Measurements from ENCODE around the gene CTU1. TPM values are rescaled to one million over a fixed set of nuclear protein-coding genes. Genes with fewer than 3 reads are reported as not detected.
A peak's percentile ranks its signal among the peaks of the same experiment; 100 is the strongest.

The CTU1 gene
- total RNA-seq, 2 donors from 2014 or later: 18.7 to 21.4 TPM

- TF ChIP-seq, protein P1, sequence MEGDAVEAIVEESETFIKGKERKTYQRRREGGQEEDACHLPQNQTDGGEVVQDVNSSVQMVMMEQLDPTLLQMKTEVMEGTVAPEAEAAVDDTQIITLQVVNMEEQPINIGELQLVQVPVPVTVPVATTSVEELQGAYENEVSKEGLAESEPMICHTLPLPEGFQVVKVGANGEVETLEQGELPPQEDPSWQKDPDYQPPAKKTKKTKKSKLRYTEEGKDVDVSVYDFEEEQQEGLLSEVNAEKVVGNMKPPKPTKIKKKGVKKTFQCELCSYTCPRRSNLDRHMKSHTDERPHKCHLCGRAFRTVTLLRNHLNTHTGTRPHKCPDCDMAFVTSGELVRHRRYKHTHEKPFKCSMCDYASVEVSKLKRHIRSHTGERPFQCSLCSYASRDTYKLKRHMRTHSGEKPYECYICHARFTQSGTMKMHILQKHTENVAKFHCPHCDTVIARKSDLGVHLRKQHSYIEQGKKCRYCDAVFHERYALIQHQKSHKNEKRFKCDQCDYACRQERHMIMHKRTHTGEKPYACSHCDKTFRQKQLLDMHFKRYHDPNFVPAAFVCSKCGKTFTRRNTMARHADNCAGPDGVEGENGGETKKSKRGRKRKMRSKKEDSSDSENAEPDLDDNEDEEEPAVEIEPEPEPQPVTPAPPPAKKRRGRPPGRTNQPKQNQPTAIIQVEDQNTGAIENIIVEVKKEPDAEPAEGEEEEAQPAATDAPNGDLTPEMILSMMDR (IDR thresholded peaks at IDR 0.05): peak in 2 of 4 experiments; percentile 43
- no peak for TF ChIP-seq POLR2A (IDR thresholded peaks at IDR 0.05)
- Histone ChIP-seq H3K4me1 (replicated peaks) (peaks cover 7% of the 10 kb centered on the region), H3K27ac (no peak overlapping the region), H3K27me3 (replicated peaks; ENCODE audit: insufficient read depth) (no peaks in the 10 kb centered on the region), H3K9me3 (no peaks in the 10 kb centered on the region), H3K36me3 (no peaks in the 10 kb centered on the region), H3K4me3 (no peak overlapping the region)
- intact Hi-C loops (cut with DNase I): no loop called here
- DNase-seq (ENCODE audit: low spot score): no peak
- WGBS: 82% methylated on average over 6 of the region's 6 CpGs
Measured at GRCh38 chr19:51096473-51097165, 11.6 kb downstream of the CTU1 start.

- no peak overlapping the region for H3K27ac ChIP-seq
- H3K27me3 ChIP-seq (replicated peaks; ENCODE audit: insufficient read depth): no peaks in the 10 kb centered on the region
- intact Hi-C loops (cut with DNase I): no loop called here
- H3K36me3 ChIP-seq: no peaks in the 10 kb centered on the region
- TF ChIP-seq POLR2AphosphoS5 (IDR thresholded peaks at IDR 0.05): no peak
- TF ChIP-seq, protein P1 (IDR thresholded peaks at IDR 0.05): peak; percentile 63 to 85 (median 80)
- H3K4me1 ChIP-seq (replicated peaks): peaks cover 7% of the 10 kb centered on the region
- DNase-seq (ENCODE audit: low spot score): no peak
- no peaks in the 10 kb centered on the region for H3K9me3 ChIP-seq
- 24% methylated on average over 15 of the region's 15 CpGs for WGBS
- H3K4me3 ChIP-seq: no peak overlapping the region
Measured at GRCh38 chr19:51094696-51095279, 13.4 kb downstream of the CTU1 start.

- Histone ChIP-seq H3K36me3 (no peaks in the 10 kb centered on the region), H3K27ac (peak overlapping the region; percentile 62 to 64), H3K4me3 (no peak overlapping the region), H3K4me1 (replicated peaks) (peaks cover 7% of the 10 kb centered on the region), H3K9me3 (no peaks in the 10 kb centered on the region), H3K27me3 (replicated peaks; ENCODE audit: insufficient read depth) (no peaks in the 10 kb centered on the region)
- DNase-seq (ENCODE audit: low spot score): no peak
- 65% methylated on average over 22 of the region's 22 CpGs for WGBS
- intact Hi-C loops (cut with DNase I): no loop called here
- TF ChIP-seq POLR2A (IDR thresholded peaks at IDR 0.05): no peak
- TF ChIP-seq POLR2AphosphoS5 (IDR thresholded peaks at IDR 0.05): no peak
- TF ChIP-seq, protein P1 (IDR thresholded peaks at IDR 0.05): no peak
Measured at GRCh38 chr19:51093510-51094345, 14.5 kb downstream of the CTU1 start.

DNA sequence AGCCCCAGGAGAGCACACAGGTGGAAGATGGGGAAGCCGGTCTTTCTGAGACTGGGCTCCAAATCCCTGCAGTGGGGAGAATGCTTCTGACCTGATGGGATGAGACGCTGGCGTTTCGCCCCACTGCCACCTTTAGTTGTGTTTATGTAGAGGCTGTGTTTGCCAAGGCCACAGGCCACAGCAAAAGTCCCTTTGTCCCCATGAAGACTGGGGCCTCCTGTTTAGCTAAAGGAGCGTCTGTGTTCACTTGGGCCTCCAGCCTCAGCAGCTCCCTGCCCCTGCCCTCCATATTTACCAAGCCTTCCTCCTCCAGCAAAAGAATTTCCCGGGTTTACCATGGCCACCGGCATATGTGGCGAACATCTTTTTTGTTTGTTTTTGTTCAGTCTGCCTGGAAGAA is 15.1 kb downstream of the CTU1 start:
- intact Hi-C loops (cut with DNase I): no loop called here
- Histone ChIP-seq H3K27ac (peak overlapping the region; percentile 62 to 64), H3K36me3 (no peaks in the 10 kb centered on the region), H3K4me1 (replicated peaks) (peaks cover 7% of the 10 kb centered on the region), H3K4me3 (no peak overlapping the region), H3K27me3 (replicated peaks; ENCODE audit: insufficient read depth) (no peaks in the 10 kb centered on the region), H3K9me3 (no peaks in the 10 kb centered on the region)
- TF ChIP-seq, protein P1 (IDR thresholded peaks at IDR 0.05): no peak
- no peak for TF ChIP-seq POLR2AphosphoS5 (IDR thresholded peaks at IDR 0.05)
- no peak for TF ChIP-seq POLR2A (IDR thresholded peaks at IDR 0.05)
- WGBS: 45% methylated on average over 8 of the region's 8 CpGs
- DNase-seq (ENCODE audit: low spot score): no peak

Data from prostate gland (tissue), 2 donors.